GM19035 (cell line): ENCODE measurements around the gene TMPRSS5.

ENCODE experiments used
- ATAC-seq: cut with Tn5 transposase; IDR thresholded peaks from one replicate; pipeline ENCODE4 v1.9.1; 2021; ENCODE audit not compliant: unreplicated experiment

Gene TMPRSS5

GRCh38 chr11:113670149-113670830 is 35.8 kb downstream of the TMPRSS5 start:
- no peak for ATAC-seq

DNA sequence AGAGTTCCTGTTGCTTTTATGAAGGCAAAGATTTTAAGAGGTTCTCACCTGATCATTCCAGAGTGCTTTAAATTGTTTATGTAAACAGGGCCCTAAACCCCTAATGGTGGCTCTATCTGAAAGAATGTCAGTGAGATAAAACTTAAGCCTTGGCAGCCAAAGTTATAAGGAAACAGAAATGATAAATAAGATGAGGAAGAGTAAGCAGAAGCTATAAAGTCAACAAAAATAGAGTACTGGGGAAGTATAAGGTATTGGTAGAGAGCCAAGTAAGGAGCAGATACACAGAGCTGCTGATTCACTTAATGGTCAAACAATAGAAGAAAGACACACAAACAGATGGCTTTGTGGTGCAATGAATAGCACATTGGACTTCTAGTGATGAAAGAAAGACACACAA is 37.9 kb downstream of the TMPRSS5 start:
- ATAC-seq: no peak

GRCh38 chr11:113667801-113668200 is 38.3 kb downstream of the TMPRSS5 start:
- no peak for ATAC-seq

DNA sequence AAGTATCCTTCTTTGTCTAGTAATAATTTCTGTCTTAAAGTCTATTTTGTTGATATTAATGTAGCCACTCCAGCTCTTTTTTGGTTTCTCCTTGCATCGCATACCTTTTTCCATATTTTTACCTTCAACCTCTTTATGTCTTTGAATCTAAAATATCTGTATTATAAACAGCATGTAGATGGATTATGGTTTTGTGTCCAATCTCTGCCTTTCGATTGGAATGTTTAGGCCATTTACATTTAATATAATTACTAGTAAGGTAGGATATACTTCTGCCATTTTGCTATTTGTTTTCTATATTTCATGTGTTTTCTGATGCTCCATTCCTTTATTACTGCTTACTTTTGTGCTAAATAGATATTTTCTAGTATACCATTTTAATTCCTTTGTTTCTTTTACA is 39.5 kb downstream of the TMPRSS5 start:
- no peak for ATAC-seq

DNA sequence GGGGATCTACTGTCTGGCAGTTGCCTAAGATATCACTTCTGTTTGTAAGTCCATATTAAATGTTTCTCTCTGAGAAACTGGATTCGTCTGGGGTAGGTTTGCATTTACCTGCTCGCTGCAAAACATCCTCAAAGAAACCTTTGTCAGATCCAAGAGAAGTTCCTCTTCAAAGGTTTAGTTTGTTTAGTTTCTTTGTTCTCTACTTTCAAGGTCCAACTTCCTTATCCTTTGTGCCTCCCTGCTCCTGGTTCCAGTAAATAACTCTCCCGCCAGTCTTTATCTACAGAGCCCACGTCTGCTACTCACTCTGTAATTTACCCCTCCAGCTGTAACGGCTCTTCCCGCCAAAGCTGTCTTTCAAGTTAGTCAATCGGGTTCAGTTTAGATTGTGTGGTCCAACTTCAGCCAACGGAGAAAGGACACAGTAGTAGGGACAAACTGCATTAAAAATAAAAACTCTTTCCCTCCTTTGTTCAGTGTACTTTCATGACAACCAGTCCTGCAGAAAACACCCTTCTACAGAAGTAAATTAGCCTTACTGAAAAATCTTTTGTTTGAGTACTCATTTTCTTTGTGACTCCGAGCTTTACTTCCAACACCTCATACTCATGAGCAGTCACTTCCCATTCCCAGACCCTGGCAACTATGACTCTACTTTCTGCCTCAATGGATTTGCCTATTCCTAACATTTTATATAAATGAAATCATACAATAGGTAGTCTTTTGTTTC is 41.0 kb downstream of the TMPRSS5 start:
- no peak for ATAC-seq

DNA sequence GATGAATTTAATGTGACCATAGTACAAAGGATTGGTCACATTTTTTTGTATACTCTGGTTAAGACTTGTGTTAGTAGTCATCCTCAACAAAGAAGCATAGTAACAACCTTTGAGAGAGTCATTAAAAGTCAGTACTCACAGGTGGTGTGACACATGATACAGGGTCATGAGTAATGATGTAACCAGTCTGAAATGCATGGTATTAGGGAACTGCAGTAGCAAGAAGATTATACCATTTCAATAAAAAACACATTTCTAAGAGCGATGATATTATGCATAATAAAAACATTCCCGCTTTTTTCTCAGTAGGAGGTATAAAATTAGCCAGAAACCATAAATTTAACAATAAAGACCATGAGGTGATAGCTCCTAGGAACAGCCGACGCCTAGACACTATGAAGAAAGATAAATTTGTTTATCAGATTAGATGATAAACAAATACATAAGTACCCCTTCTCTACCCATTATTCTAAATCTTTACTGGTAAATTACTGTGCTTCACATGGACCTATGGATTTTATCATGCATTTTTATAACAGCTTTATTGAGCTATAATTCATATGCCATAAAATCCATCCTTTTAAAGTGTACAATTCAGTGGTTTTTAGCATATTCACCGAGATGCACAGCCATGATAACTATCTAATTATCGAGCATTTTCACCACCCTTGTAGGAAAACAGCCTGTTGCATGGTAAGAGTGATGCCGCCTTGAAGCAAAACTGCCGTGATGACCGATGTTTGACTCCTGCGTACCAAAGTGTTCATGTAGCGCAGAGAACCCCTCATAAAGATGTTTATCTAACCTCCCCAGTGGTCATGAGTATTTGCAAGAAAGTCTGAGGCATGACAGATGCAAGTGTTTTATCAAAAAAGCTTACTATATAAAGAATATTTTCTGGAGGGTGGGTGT is 41.8 kb downstream of the TMPRSS5 start:
- no peak for ATAC-seq

DNA sequence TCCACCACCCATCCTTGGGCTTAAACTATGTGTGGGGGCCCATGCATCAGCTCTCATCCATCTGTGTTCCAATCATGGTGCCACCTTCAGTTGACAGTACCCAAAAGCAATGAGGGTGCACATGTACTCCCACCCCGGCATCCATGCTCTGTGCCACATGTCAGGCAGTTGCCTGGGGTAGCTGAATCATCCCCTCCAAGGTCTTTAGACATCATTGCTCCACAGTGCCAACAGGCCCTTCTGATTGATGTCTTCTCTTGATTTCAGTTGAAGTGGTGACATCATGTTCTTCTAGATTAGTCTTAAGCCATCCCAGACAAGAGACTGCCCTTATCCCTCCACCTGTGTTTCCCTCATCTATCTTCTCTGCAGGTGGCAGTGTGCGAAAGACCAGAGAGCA is 42.5 kb downstream of the TMPRSS5 start:
- no peak for ATAC-seq

DNA sequence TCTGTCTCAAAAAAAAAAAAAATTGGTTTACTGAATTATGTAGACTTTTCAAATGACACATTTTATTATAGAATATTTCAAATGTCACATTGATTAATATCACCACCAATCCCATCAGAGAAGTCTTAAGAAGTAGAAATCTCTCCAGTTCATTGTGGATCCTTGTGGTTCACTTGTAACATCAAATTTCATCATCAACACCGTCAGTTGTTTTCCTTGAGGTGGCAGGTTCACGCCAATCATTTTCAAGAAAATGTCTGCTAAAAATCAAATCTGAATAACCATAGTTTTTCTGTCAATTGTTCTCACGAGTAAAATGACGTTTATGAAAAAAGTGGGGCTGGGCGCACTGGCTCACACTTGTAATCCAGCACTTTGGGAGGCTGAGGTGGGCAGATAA is 50.3 kb downstream of the TMPRSS5 start:
- ATAC-seq: no peak

GRCh38 chr11:113651023-113651422 is 55.1 kb downstream of the TMPRSS5 start:
- no peak for ATAC-seq

DNA sequence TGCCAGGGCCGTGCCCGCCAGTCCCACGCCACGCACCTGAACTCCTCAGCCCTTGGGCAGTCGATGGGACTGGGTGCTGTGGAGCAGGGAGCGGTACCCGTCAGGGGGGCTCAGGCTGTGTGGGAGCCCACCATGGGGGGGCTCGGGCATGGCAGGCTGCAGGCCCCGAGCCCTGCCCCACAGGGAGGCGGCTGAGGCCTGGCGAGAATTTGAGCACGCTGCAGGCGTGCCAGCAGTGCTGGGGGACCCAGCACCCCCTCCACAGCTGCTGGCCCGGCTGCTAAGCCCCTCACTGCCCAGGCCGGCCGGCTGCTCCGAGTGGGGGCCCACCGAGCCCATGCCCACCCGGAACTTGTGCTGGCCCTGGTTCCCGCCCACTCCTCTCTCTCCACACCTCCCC is 56.8 kb downstream of the TMPRSS5 start:
- ATAC-seq: no peak

- no peak for ATAC-seq
Measured at GRCh38 chr11:113647856-113648255, 58.3 kb downstream of the TMPRSS5 start.

- no peak for ATAC-seq
Measured at GRCh38 chr11:113647108-113647507, 59.0 kb downstream of the TMPRSS5 start.

DNA sequence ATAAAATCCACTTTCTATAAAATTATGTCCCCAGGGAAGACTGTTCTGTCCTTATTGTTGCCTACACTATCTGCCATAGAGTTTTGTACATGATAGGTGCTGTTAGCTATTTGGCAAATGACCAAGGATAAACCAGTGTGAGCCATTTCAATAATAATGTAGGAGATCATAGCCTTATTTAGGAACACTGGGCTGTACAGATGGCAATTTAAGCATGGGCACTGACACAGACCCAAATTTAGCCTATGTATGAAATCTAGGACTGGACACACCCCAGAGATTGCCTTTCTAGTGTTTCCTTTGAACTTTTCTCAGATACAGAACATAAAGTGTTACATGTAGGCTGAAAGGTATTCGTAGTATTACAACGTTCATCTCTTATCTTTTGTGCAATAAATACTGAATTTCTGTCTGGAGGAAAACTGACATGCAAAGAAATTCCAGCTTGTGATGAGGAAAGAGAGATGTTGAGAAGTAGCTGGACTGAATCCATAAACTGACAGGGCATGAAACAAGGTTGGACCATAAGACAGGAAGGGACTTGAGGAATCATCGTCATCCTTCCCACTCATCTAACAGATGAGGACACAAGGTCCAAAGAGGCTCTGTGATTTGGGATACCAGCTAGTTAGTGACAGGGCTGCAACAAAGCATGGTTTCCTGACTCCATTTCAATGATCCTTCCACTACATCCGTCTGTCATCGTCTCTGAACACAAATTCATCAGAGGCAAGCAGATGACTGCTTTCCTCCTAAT is 60.3 kb downstream of the TMPRSS5 start:
- no peak for ATAC-seq

DNA sequence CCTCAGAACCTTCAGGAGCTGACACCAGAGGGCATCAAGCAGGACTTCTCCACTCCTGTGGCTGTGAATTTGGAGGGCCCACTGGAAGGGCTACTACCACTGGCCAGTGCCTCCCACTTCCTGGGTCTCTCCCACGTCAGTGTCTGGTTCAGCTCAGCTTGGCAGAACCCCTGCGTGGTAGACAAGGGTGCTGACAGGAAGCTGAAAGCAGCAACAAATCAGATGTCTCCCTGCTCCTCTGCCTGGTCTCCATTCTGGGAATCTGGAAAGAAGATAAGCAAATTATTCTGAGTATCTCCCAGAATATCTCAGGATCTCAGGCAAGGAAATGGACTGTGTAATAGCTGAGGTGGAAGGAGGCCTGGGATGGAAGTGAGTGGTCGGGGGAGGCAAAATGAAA is 61.5 kb downstream of the TMPRSS5 start:
- ATAC-seq: no peak

- ATAC-seq: no peak
Measured at GRCh38 chr11:113643701-113644100, 62.4 kb downstream of the TMPRSS5 start.

- no peak for ATAC-seq
Measured at GRCh38 chr11:113643006-113643585, 63.0 kb downstream of the TMPRSS5 start.

DNA sequence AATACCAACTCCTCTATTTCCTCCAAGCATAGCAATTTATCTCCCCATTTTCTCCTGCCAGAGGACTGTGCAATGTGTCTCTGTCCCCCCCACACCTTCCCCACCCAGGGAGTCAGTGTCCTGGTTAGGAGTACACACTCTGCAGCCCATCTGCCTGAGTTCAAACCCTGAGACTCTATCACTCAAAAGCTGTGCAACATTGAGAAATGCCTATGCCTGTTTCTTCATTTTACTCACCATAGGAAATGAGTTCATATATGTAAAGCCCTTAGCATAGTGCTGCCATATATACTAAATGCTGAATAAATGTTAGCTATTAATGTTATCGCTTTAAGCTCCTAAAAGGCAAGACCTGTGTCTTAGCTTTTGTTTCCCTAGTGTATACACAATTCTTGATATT is 64.0 kb downstream of the TMPRSS5 start:
- ATAC-seq: no peak

DNA sequence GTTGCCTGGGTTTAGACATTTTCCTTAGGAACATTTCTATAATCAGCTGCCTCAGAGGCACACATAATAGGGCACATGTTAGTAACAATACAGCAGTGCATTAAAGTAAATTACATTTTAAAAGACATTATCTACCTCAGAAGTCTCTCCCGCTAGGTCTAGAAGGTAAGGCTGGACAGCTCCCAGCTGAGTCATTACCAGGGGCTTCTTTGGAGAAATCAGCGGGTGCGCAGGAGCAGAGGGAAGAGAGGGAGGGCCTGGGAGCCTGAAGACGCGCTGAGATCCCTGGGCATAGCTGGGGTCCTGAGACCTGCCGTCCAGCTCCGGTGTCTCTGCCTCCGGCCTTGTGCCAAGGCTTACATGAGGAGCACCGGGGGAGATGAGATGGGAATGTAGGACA is 67.7 kb downstream of the TMPRSS5 start:
- no peak for ATAC-seq

GRCh38 chr11:113637636-113638035 is 68.5 kb downstream of the TMPRSS5 start:
- ATAC-seq: no peak
